HCT116 (cell line): ENCODE data around the gene KPNB1. TPM values are rescaled to one million over a fixed set of nuclear protein-coding genes. Genes with fewer than 3 reads are reported as not detected.
A peak's percentile ranks its signal among the peaks of the same experiment; 100 is the strongest.

Experiments used
- ATAC-seq: fragments of 200-7000 bp; cut with Tn5 transposase; 2 replicates; pipeline ENCODE4 v1.9.1; 2020; ENCODE audit warnings: mild to moderate bottlenecking, moderate library complexity
- BruUV-seq: library from RNA; stranded (reverse); fragments of 400-500 nt; replicated peaks from 2 replicates; lab custom pipeline; 2021; lab: Mats Ljungman, UMichigan
- CTCF ChIA-PET: fragments of 300-600 bp; sonication (Branson Sonifier 250); formaldehyde crosslinking; loops from one replicate; lab custom pipeline; 2021; ENCODE audit warnings: antibody characterized with exemption; lab: Charles Lee
- POLR2A ChIA-PET: fragments of 300-600, 350-600 bp; sonication (Branson Sonifier 250); formaldehyde crosslinking; loops from one replicate; lab custom pipeline; 2021; ENCODE audit warnings: antibody characterized with exemption; lab: Charles Lee
- RAD21 ChIA-PET, 2 experiments: fragments of 300-600 bp; sonication (Branson Sonifier 250); formaldehyde crosslinking; loops; one replicate each; lab custom pipeline; 2023; ENCODE audit warnings: low total read pairs in 2 of 2; ENCODE audit not compliant: uncharacterized antibody in 2 of 2, unreplicated experiment in 2 of 2, low non-redundant PET in 1 of 2; lab: Charles Lee
- DNase-seq: peaks from one replicate; pipeline ENCODE4 v3.0.0-alpha.2; 2010; ENCODE audit warnings: low read depth, low spot score
- H2AFZ ChIP-seq: fragments of 200-600 bp; shearing (Covaris generic), sonication (generic); 2 replicates; pipeline ENCODE4 v1.6.1; 2017; ENCODE audit warnings: low read depth, mixed run types, mixed read lengths, antibody characterized with exemption, low read length; ENCODE audit not compliant: poor library complexity, severe bottlenecking
- H3K27ac ChIP-seq: 2 replicates; pipeline ENCODE4 v1.5.1; 2012; ENCODE audit warnings: low read depth, low read length
- H3K27me3 ChIP-seq: fragments of 200-600 bp; sonication (generic); 2 replicates; pipeline ENCODE4 v1.6.1; 2016; ENCODE audit warnings: mixed run types, low read length, mixed read lengths; ENCODE audit not compliant: insufficient read depth
- H3K36me3 ChIP-seq, 2 experiments: fragments of 200-500 bp in 1 of 2; fragments of 200-600 bp in 1 of 2; sonication (Bioruptor generic) in 1 of 2; sonication (generic) in 1 of 2; 2 replicates each; pipeline versions ENCODE4 v1.5.1 to v1.6.1; 2014 to 2016; ENCODE audit warnings: low read length in 2 of 2, inconsistent platforms in 1 of 2, mixed read lengths in 1 of 2, mixed run types in 1 of 2; ENCODE audit not compliant: insufficient read depth in 2 of 2, control insufficient read depth in 1 of 2
- H3K4me1 ChIP-seq, 2 experiments: fragments of 200-600 bp in 1 of 2; sonication (generic) in 1 of 2; 2 replicates each; pipeline versions ENCODE4 v1.5.1 to v1.6.1; 2012 to 2017; ENCODE audit warnings: low read length in 2 of 2, inconsistent platforms in 1 of 2, mild to moderate bottlenecking in 1 of 2, mixed read lengths in 1 of 2, mixed run types in 1 of 2, moderate library complexity in 1 of 2; ENCODE audit not compliant: insufficient read depth in 2 of 2, control insufficient read depth in 1 of 2
- H3K4me2 ChIP-seq: fragments of 200-600 bp; sonication (generic); 2 replicates; pipeline ENCODE4 v1.6.1; 2017; ENCODE audit warnings: mixed run types, low read length, mixed read lengths
- H3K4me3 ChIP-seq, 2 experiments: fragments of 200-600 bp in 1 of 2; sonication (generic) in 1 of 2; replicated peaks in 1 of 2; 2 replicates each; pipeline ENCODE4 v1.5.1; 2011 to 2016; ENCODE audit warnings: low read length in 2 of 2, control low read depth in 1 of 2, low read depth in 1 of 2, mild to moderate bottlenecking in 1 of 2, mixed read lengths in 1 of 2, mixed run types in 1 of 2
- H3K79me2 ChIP-seq: fragments of 200-600 bp; sonication (generic); 2 replicates; pipeline ENCODE4 v1.6.1; 2017; ENCODE audit warnings: mild to moderate bottlenecking, mixed run types, low read length, moderate library complexity, mixed read lengths; ENCODE audit not compliant: insufficient read depth
- H3K9ac ChIP-seq: fragments of 200-600 bp; sonication (generic); 2 replicates; pipeline ENCODE4 v1.6.1; 2016; ENCODE audit warnings: low read length, mixed read lengths
- H3K9me2 ChIP-seq: fragments of 200-600 bp; sonication (generic), shearing (Covaris generic); 2 replicates; pipeline ENCODE4 v1.6.1; 2017; ENCODE audit warnings: mixed run types, mild to moderate bottlenecking, moderate library complexity; ENCODE audit not compliant: insufficient read depth
- H3K9me3 ChIP-seq, 2 experiments: fragments of 200-500 bp in 1 of 2; fragments of 200-600 bp in 1 of 2; sonication (Bioruptor generic) in 1 of 2; sonication (generic) in 1 of 2; 2 replicates each; pipeline ENCODE4 v1.6.1; 2014 to 2017; ENCODE audit warnings: low read length in 2 of 2, mixed read lengths in 2 of 2, inconsistent platforms in 1 of 2, low read depth in 1 of 2, mild to moderate bottlenecking in 1 of 2, mixed run types in 1 of 2, moderate library complexity in 1 of 2; ENCODE audit not compliant: control insufficient read depth in 1 of 2, insufficient read depth in 1 of 2
- H4K20me1 ChIP-seq: fragments of 200-600 bp; sonication (generic), shearing (Covaris generic); 2 replicates; pipeline ENCODE4 v1.6.1; 2017; ENCODE audit warnings: mixed run types, mild to moderate bottlenecking, moderate library complexity; ENCODE audit not compliant: insufficient read depth
- CBX3 ChIP-seq: IDR thresholded peaks from 2 replicates; pipeline ENCODE4 v1.6.1; 2012; ENCODE audit warnings: low read depth
- CTCF ChIP-seq, 3 experiments: fragments of 200-600 bp in 1 of 3; sonication (generic) in 1 of 3; IDR thresholded peaks in 2 of 3; conservative IDR thresholded peaks in 1 of 3; 2 replicates each; pipeline ENCODE4 v1.5.1; 2012 to 2017; ENCODE audit warnings: low read depth in 2 of 3, low read length in 2 of 3, antibody characterized with exemption in 1 of 3, borderline replicate concordance in 1 of 3, control low read depth in 1 of 3, mild to moderate bottlenecking in 1 of 3, mixed read lengths in 1 of 3, mixed run types in 1 of 3, moderate library complexity in 1 of 3; ENCODE audit not compliant: insufficient read depth in 1 of 3
- ELF1 ChIP-seq: IDR thresholded peaks from 2 replicates; pipeline ENCODE4 v1.6.1; 2012; ENCODE audit warnings: low read depth, borderline replicate concordance
- JUND ChIP-seq: IDR thresholded peaks from 2 replicates; pipeline ENCODE4 v1.6.1; 2012
- ZBTB33 ChIP-seq: IDR thresholded peaks from 2 replicates; pipeline ENCODE4 v1.6.1; 2011; ENCODE audit warnings: mild to moderate bottlenecking, low read length, moderate library complexity; ENCODE audit not compliant: insufficient replicate concordance; ENCODE audit errors: extremely low read depth
- intact Hi-C: fragments of 100-400 bp; cut with micrococcal nuclease; formaldehyde crosslinking; loops from 2 replicates; pipeline ENCODE4 v1.10.0; 2022
- total RNA-seq: library from RNA; stranded (reverse); gene quantifications from one replicate; pipeline ENCODE4 v1.2.1, GENCODE V29; 2021; ENCODE audit not compliant: unreplicated experiment

Gene KPNB1
- total RNA-seq, 1 experiment from 2014 or later: 526 TPM

- Histone ChIP-seq H3K79me2 (no peaks in the 10 kb centered on the region), H3K9me2 (no peaks in the 10 kb centered on the region), H3K27me3 (no peaks in the 10 kb centered on the region), H3K36me3 (peaks cover 7 to 18% of the 10 kb centered on the region in 2 experiments; a peak in 3 of 4 replicates), H3K4me1 (peaks cover 30 to 32% of the 10 kb centered on the region in 2 experiments), H2AFZ (no peak overlapping the region), H3K4me2 (no peak overlapping the region), H3K9ac (no peak overlapping the region), H4K20me1 (no peaks in the 10 kb centered on the region), H3K9me3 (no peaks in the 10 kb centered on the region), H3K4me3 (no peak overlapping the region), H3K27ac (no peak overlapping the region)
- ChIA-PET RAD21 (no interaction called here), CTCF (no interaction called here), POLR2A (interaction anchor here (0.6 to 2.3 kb wide), 2 partner anchors 25 to 112 kb away, joined by 3 to 4 read pairs; partner anchors contain the start of gene KPNB1)
- BruUV-seq: no TSS peak
- no peak for DNase-seq
- intact Hi-C loops: no loop called here
- no peak for ATAC-seq
- TF ChIP-seq JUND (0 out of 2 replicates have a peak, but pooled peaks have one; percentile 4), CTCF (IDR thresholded peaks at IDR 0.05 in 2 of 3, conservative IDR thresholded peaks at IDR 0.05 in 1 of 3; ENCODE audit: borderline replicate concordance in 1 of 3, insufficient read depth in 1 of 3, low read depth in 2 of 3, low read length in 2 of 3) (no peak), ZBTB33 (no peak), CBX3 (no peak), ELF1 (no peak)
These were observed 25.0 kb upstream of the KPNB1 start for GRCh38 chr17:47624727-47625068.
